ENCODE measurements around the gene ABCC10.
"Not testable (repeated sequence)": the region's sequence is repeated elsewhere in the genome, so short reads cannot be mapped to it uniquely, and the experiment has no call there.

The ABCC10 gene

GRCh38 chr6:43496370-43497128, 69.2 kb downstream of the ABCC10 start:
- peak; percentile 53 for DNase-seq (ENCODE audit: low spot score)

GRCh38 chr6:43497129-43497396, 69.7 kb downstream of the ABCC10 start:
- no peak for DNase-seq (ENCODE audit: low spot score)

GRCh38 chr6:43497689-43498088, 70.3 kb downstream of the ABCC10 start:
- no peak for DNase-seq (ENCODE audit: low spot score)

GRCh38 chr6:43498291-43498690, 71.0 kb downstream of the ABCC10 start:
- DNase-seq (ENCODE audit: low spot score), result not testable (repeated sequence)

- no peak for DNase-seq (ENCODE audit: low spot score)
These were observed 71.9 kb downstream of the ABCC10 start for GRCh38 chr6:43499028-43499815.
